ENCODE data around the gene FAM219A. TPM values are rescaled to one million over a fixed set of nuclear protein-coding genes. Genes with fewer than 3 reads are reported as not detected.

Gene FAM219A
- total RNA-seq, 1 experiment from 2014 or later, result 38.6 TPM

- TF ChIP-seq POLR2AphosphoS5 (IDR thresholded peaks at IDR 0.05; ENCODE audit: low read depth, low read length) (no peak), REST (IDR thresholded peaks at IDR 0.05; ENCODE audit: insufficient read depth in 1 of 2, low read depth in 2 of 2, low read length in 1 of 2) (no peak), SIN3A (IDR thresholded peaks at IDR 0.05; ENCODE audit: borderline replicate concordance, insufficient read depth, low read depth, low read length) (no peak), CTCF (IDR thresholded peaks at IDR 0.05) (no peak), TCF7L2 (IDR thresholded peaks at IDR 0.05; ENCODE audit: low read depth, low read length) (no peak)
- ATAC-seq (no peak), DNase-seq (ENCODE audit: low read depth, low spot score) (no peak)
- H3K4me1 ChIP-seq (ENCODE audit: control insufficient read depth, insufficient read depth, low read length), result no peaks in the 10 kb centered on the region
- no peaks in the 10 kb centered on the region for H3K9me3 ChIP-seq (ENCODE audit: control insufficient read depth, insufficient read depth, low read depth, low read length)
- no TSS peak for BruUV-seq (replicated peaks)
- POLR2A ChIA-PET, result no interaction called here
- no peaks in the 10 kb centered on the region for H3K36me3 ChIP-seq (ENCODE audit: control insufficient read depth, insufficient read depth, low read length)
- no peak overlapping the region for H3K27ac ChIP-seq (ENCODE audit: low read length)
- intact Hi-C loops (cut with micrococcal nuclease; ENCODE audit: unreplicated experiment) (no loop called here), in situ Hi-C loops (cut with HindIII; ENCODE audit: low pct_unique_long_range_greater_than_20kb, low sequenced_read_pairs) (no loop called here)
- CTCF ChIA-PET, result interaction anchor here (1.1 kb wide), 1 partner anchor 26 kb away, joined by 3 read pairs; no protein-coding TSS in a partner anchor
- H3K27me3 ChIP-seq (ENCODE audit: control insufficient read depth, insufficient read depth, low read length), result no peaks in the 10 kb centered on the region; the same call in 1 of the 2 replicates
- no peak overlapping the region for H3K4me3 ChIP-seq (ENCODE audit: low read depth in 2 of 2, low read length in 2 of 2)
These were observed 16.7 kb upstream of the FAM219A start for GRCh38 chr9:34475097-34475496.

- intact Hi-C loops (cut with micrococcal nuclease; ENCODE audit: unreplicated experiment), result loop anchor here (2.0 kb wide), 1 partner anchor 19 kb away; no protein-coding TSS in a partner anchor
- Histone ChIP-seq H3K27me3 (ENCODE audit: control insufficient read depth, insufficient read depth, low read length) (no peaks in the 10 kb centered on the region), H3K4me1 (ENCODE audit: control insufficient read depth, insufficient read depth, low read length) (no peaks in the 10 kb centered on the region), H3K4me3 (ENCODE audit: low read depth in 2 of 2, low read length in 2 of 2) (no peak overlapping the region), H3K36me3 (ENCODE audit: control insufficient read depth, insufficient read depth, low read length) (no peaks in the 10 kb centered on the region), H3K9me3 (ENCODE audit: control insufficient read depth, insufficient read depth, low read depth, low read length) (no peaks in the 10 kb centered on the region), H3K27ac (ENCODE audit: low read length) (no peak overlapping the region)
- ATAC-seq (no peak), DNase-seq (ENCODE audit: low read depth, low spot score) (no peak)
- CTCF ChIA-PET, result interaction anchor here (0.5 kb wide), 1 partner anchor 287 kb away, joined by 4 read pairs; the partner anchor contains the start of gene UBAP1
- in situ Hi-C loops (cut with HindIII; ENCODE audit: low pct_unique_long_range_greater_than_20kb, low sequenced_read_pairs), result no loop called here
- no TSS peak for BruUV-seq (replicated peaks)
- TF ChIP-seq POLR2AphosphoS5 (IDR thresholded peaks at IDR 0.05; ENCODE audit: low read depth, low read length) (no peak), TCF7L2 (IDR thresholded peaks at IDR 0.05; ENCODE audit: low read depth, low read length) (no peak), SIN3A (IDR thresholded peaks at IDR 0.05; ENCODE audit: borderline replicate concordance, insufficient read depth, low read depth, low read length) (no peak), REST (IDR thresholded peaks at IDR 0.05; ENCODE audit: insufficient read depth in 1 of 2, low read depth in 2 of 2, low read length in 1 of 2) (no peak), CTCF (IDR thresholded peaks at IDR 0.05) (no peak)
- POLR2A ChIA-PET, result no interaction called here
These were observed 7.1 kb upstream of the FAM219A start for GRCh38 chr9:34465468-34465867.
